Activated naive CD4-positive, alpha-beta T cell treated with anti-CD3 and anti-CD28 coated beads for 36 hours (primary cell): ENCODE data around the gene CRISPLD2. TPM values are rescaled to one million over a fixed set of nuclear protein-coding genes. Genes with fewer than 3 reads are reported as not detected.

Source experiments
- CTCF ChIA-PET: fragments of 350-600 bp; sonication (Branson Sonifier 250); formaldehyde crosslinking; loops from one replicate; lab custom pipeline; 2021; ENCODE audit warnings: antibody characterized with exemption; lab: Charles Lee
- DNase-seq: peaks from one replicate; pipeline ENCODE4 v3.0.0-alpha.2; 2020
- H3K27ac Mint-ChIP-seq: one replicate; pipeline ENCODE4 v1.8.0; 2021; ENCODE audit warnings: mild to moderate bottlenecking, mixed read lengths
- H3K27me3 Mint-ChIP-seq: one replicate; pipeline ENCODE4 v1.8.0; 2021; ENCODE audit warnings: low read depth, mixed read lengths
- H3K36me3 Mint-ChIP-seq: one replicate; pipeline ENCODE4 v1.8.0; 2021; ENCODE audit warnings: low read depth, mixed read lengths
- H3K4me1 Mint-ChIP-seq: one replicate; pipeline ENCODE4 v1.8.0; 2021; ENCODE audit warnings: low read depth, mixed read lengths
- H3K4me3 Mint-ChIP-seq: one replicate; pipeline ENCODE4 v1.8.0; 2021; ENCODE audit warnings: mild to moderate bottlenecking, moderate library complexity, mixed read lengths
- H3K9me3 Mint-ChIP-seq: one replicate; pipeline ENCODE4 v1.8.0; 2021; ENCODE audit warnings: mixed read lengths
- intact Hi-C: fragments of 100-400 bp; cut with micrococcal nuclease; formaldehyde crosslinking; loops from one replicate; pipeline ENCODE4 v1.15.1; 2023
- total RNA-seq, 2 experiments: library from RNA; stranded (reverse); gene quantifications; one replicate each; pipeline ENCODE4 v1.2.3, GENCODE V29; 2021

CRISPLD2 gene
- total RNA-seq, 2 experiments from 2014 or later = 0.14 TPM; not detected in 1

- Mint-ChIP-seq H3K36me3 (no peaks in the 10 kb centered on the region), H3K4me1 (no peaks in the 10 kb centered on the region), H3K9me3 (no peaks in the 10 kb centered on the region), H3K27ac (no peak overlapping the region), H3K27me3 (no peaks in the 10 kb centered on the region), H3K4me3 (no peak overlapping the region)
- intact Hi-C loops = no loop called here
- CTCF ChIA-PET = interaction anchor here (1.0 to 1.5 kb wide), 2 partner anchors 18 to 630 kb away, joined by 3 to 4 read pairs; no protein-coding TSS in a partner anchor
- DNase-seq = no peak
Observed at GRCh38 chr16:84907051-84907450, 87.3 kb downstream of the CRISPLD2 start.

GRCh38 chr16:84907575-84907974, 87.8 kb downstream of the CRISPLD2 start:
- DNase-seq = no peak
- H3K27ac Mint-ChIP-seq = no peak overlapping the region
- H3K36me3 Mint-ChIP-seq = no peaks in the 10 kb centered on the region
- no peaks in the 10 kb centered on the region for H3K9me3 Mint-ChIP-seq
- intact Hi-C loops = no loop called here
- no peaks in the 10 kb centered on the region for H3K4me1 Mint-ChIP-seq
- CTCF ChIA-PET = interaction anchor here (1.5 kb wide), 1 partner anchor 18 kb away, joined by 3 read pairs; no protein-coding TSS in a partner anchor
- H3K4me3 Mint-ChIP-seq = no peak overlapping the region
- H3K27me3 Mint-ChIP-seq = no peaks in the 10 kb centered on the region

GRCh38 chr16:84909476-84910085, 89.8 kb downstream of the CRISPLD2 start:
- CTCF ChIA-PET = no interaction called here
- H3K27me3 Mint-ChIP-seq = peaks cover 2% of the 10 kb centered on the region
- no peak for DNase-seq
- no peaks in the 10 kb centered on the region for H3K9me3 Mint-ChIP-seq
- H3K36me3 Mint-ChIP-seq = no peaks in the 10 kb centered on the region
- no peak overlapping the region for H3K27ac Mint-ChIP-seq
- intact Hi-C loops = no loop called here
- H3K4me1 Mint-ChIP-seq = no peaks in the 10 kb centered on the region
- no peak overlapping the region for H3K4me3 Mint-ChIP-seq

GRCh38 chr16:84911486-84912216, 91.9 kb downstream of the CRISPLD2 start:
- no peak overlapping the region for H3K27ac Mint-ChIP-seq
- peaks cover 5% of the 10 kb centered on the region for H3K27me3 Mint-ChIP-seq
- no peaks in the 10 kb centered on the region for H3K4me1 Mint-ChIP-seq
- DNase-seq = no peak
- CTCF ChIA-PET = interaction anchor here (1.4 kb wide), 1 partner anchor 59 kb away, joined by 8 read pairs; no protein-coding TSS in a partner anchor
- no peaks in the 10 kb centered on the region for H3K36me3 Mint-ChIP-seq
- no peaks in the 10 kb centered on the region for H3K9me3 Mint-ChIP-seq
- H3K4me3 Mint-ChIP-seq = no peak overlapping the region
- intact Hi-C loops = no loop called here

GRCh38 chr16:84913315-84913714, 93.5 kb downstream of the CRISPLD2 start:
- no peaks in the 10 kb centered on the region for H3K4me1 Mint-ChIP-seq
- intact Hi-C loops = no loop called here
- peaks cover 10% of the 10 kb centered on the region for H3K27me3 Mint-ChIP-seq
- no peak for DNase-seq
- no peaks in the 10 kb centered on the region for H3K9me3 Mint-ChIP-seq
- CTCF ChIA-PET = interaction anchor here (1.2 kb wide), 1 partner anchor 158 kb away, joined by 3 read pairs; no protein-coding TSS in a partner anchor
- no peak overlapping the region for H3K27ac Mint-ChIP-seq
- H3K36me3 Mint-ChIP-seq = no peaks in the 10 kb centered on the region
- H3K4me3 Mint-ChIP-seq = no peak overlapping the region

- no peaks in the 10 kb centered on the region for H3K9me3 Mint-ChIP-seq
- H3K27ac Mint-ChIP-seq = no peak overlapping the region
- H3K4me3 Mint-ChIP-seq = no peak overlapping the region
- H3K27me3 Mint-ChIP-seq = peaks cover 15% of the 10 kb centered on the region
- no peaks in the 10 kb centered on the region for H3K4me1 Mint-ChIP-seq
- CTCF ChIA-PET = no interaction called here
- no peak for DNase-seq
- no peaks in the 10 kb centered on the region for H3K36me3 Mint-ChIP-seq
- intact Hi-C loops = no loop called here
Observed at GRCh38 chr16:84914273-84914672, 94.5 kb downstream of the CRISPLD2 start.

GRCh38 chr16:84916178-84916577, 96.4 kb downstream of the CRISPLD2 start:
- H3K4me1 Mint-ChIP-seq = no peaks in the 10 kb centered on the region
- CTCF ChIA-PET = interaction anchor here (0.9 kb wide), 1 partner anchor 10 kb away, joined by 3 read pairs; no protein-coding TSS in a partner anchor
- peaks cover 15% of the 10 kb centered on the region for H3K27me3 Mint-ChIP-seq
- no peaks in the 10 kb centered on the region for H3K9me3 Mint-ChIP-seq
- H3K36me3 Mint-ChIP-seq = no peaks in the 10 kb centered on the region
- H3K4me3 Mint-ChIP-seq = no peak overlapping the region
- intact Hi-C loops = no loop called here
- no peak for DNase-seq
- no peak overlapping the region for H3K27ac Mint-ChIP-seq

GRCh38 chr16:84916850-84917249, 97.1 kb downstream of the CRISPLD2 start:
- intact Hi-C loops = no loop called here
- CTCF ChIA-PET = interaction anchor here (0.7 to 0.9 kb wide), 2 partner anchors 9 to 1159 kb away, joined by 3 read pairs; no protein-coding TSS in a partner anchor
- Mint-ChIP-seq H3K4me3 (no peak overlapping the region), H3K27ac (no peak overlapping the region), H3K36me3 (no peaks in the 10 kb centered on the region), H3K27me3 (peaks cover 15% of the 10 kb centered on the region), H3K9me3 (no peaks in the 10 kb centered on the region), H3K4me1 (no peaks in the 10 kb centered on the region)
- DNase-seq = no peak

GRCh38 chr16:84917492-84917891, 97.7 kb downstream of the CRISPLD2 start:
- intact Hi-C loops = no loop called here
- Mint-ChIP-seq H3K4me1 (no peaks in the 10 kb centered on the region), H3K9me3 (no peaks in the 10 kb centered on the region), H3K27me3 (peaks cover 15% of the 10 kb centered on the region), H3K36me3 (no peaks in the 10 kb centered on the region), H3K4me3 (no peak overlapping the region), H3K27ac (no peak overlapping the region)
- CTCF ChIA-PET = interaction anchor here (1.1 kb wide), 1 partner anchor 163 kb away, joined by 4 read pairs; no protein-coding TSS in a partner anchor
- DNase-seq = no peak

GRCh38 chr16:84918006-84918909, 98.5 kb downstream of the CRISPLD2 start:
- Mint-ChIP-seq H3K4me3 (no peak overlapping the region), H3K27ac (no peak overlapping the region), H3K9me3 (no peaks in the 10 kb centered on the region), H3K36me3 (no peaks in the 10 kb centered on the region), H3K27me3 (peaks cover 13% of the 10 kb centered on the region), H3K4me1 (no peaks in the 10 kb centered on the region)
- DNase-seq = no peak
- intact Hi-C loops = no loop called here
- CTCF ChIA-PET = interaction anchor here (1.1 kb wide), 1 partner anchor 163 kb away, joined by 4 read pairs; no protein-coding TSS in a partner anchor

GRCh38 chr16:84919269-84919668, 99.5 kb downstream of the CRISPLD2 start:
- Mint-ChIP-seq H3K36me3 (no peaks in the 10 kb centered on the region), H3K4me1 (no peaks in the 10 kb centered on the region), H3K27ac (no peak overlapping the region), H3K4me3 (no peak overlapping the region), H3K9me3 (no peaks in the 10 kb centered on the region), H3K27me3 (peaks cover 13% of the 10 kb centered on the region)
- intact Hi-C loops = no loop called here
- no peak for DNase-seq
- CTCF ChIA-PET = interaction anchor here (0.6 to 0.8 kb wide), 2 partner anchors 52 to 120 kb away, joined by 3 to 4 read pairs; no protein-coding TSS in a partner anchor

GRCh38 chr16:84919708-84920107, 99.9 kb downstream of the CRISPLD2 start:
- Mint-ChIP-seq H3K36me3 (no peaks in the 10 kb centered on the region), H3K4me3 (no peak overlapping the region), H3K27me3 (peaks cover 13% of the 10 kb centered on the region), H3K4me1 (no peaks in the 10 kb centered on the region), H3K9me3 (no peaks in the 10 kb centered on the region), H3K27ac (no peak overlapping the region)
- CTCF ChIA-PET = interaction anchor here (0.8 kb wide), 1 partner anchor 51 kb away, joined by 4 read pairs; no protein-coding TSS in a partner anchor
- intact Hi-C loops = no loop called here
- DNase-seq = no peak
